Measurements from ENCODE around the gene BLOC1S1.

The BLOC1S1 gene

GRCh38 chr12:55711786-55712553 is 3.9 kb upstream of the BLOC1S1 start:
- DNase-seq (ENCODE audit: low read depth in 2 of 2), result no peak

DNA sequence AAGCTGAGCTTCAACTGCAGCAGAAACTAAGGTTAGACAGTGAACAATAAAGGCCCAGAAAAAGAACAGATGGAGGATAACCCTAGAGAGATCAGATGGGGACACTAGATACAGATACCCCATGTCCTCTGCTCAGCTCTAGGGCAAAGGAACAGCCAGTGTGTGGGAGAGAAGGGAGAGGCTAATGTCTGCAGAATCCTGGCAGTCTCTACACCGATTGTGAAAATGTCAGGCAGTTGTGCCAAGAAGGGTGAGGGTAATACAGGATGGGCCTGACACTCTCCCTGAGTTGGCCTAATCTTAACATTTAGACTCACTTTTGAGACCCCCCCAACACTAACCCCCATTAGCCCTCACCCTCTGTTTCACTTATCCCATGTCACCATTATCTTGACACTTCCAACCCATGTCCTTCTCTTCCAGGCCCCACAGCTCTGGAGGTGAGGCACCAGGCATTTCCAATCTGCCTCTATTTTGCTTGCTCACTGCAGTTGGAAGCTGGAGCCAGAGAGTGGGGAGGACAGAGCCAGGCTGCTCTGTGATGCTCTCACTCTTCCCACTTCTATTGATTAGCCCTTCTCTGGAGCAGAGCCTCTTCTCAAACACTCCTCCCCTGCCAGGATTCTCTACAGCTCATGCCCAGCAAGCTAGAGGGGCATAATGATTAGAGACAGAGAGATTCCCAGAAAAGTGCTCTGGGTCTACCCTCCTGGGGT is 3.0 kb upstream of the BLOC1S1 start:
- DNase-seq (ENCODE audit: low read depth in 2 of 2), result no peak

DNA sequence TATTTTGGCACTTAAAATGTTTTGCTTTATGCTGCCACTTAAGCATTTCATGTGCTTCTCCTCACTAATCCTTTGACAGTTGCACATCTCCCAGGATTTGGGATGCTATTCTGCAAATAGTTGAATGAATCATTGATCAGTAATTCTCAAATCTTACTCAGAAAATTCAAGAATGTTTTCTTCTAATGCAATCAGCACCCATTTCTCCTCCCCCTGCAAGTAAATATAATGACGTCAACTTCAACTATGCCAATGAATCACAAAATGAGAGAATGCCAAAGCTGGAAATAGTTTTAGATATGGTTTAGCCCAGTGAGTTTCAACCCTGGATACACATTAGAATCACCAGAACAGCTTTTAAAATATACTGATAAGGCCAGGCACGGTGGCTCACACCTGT is 2.1 kb upstream of the BLOC1S1 start:
- no peak for DNase-seq (ENCODE audit: low read depth in 2 of 2)

DNA sequence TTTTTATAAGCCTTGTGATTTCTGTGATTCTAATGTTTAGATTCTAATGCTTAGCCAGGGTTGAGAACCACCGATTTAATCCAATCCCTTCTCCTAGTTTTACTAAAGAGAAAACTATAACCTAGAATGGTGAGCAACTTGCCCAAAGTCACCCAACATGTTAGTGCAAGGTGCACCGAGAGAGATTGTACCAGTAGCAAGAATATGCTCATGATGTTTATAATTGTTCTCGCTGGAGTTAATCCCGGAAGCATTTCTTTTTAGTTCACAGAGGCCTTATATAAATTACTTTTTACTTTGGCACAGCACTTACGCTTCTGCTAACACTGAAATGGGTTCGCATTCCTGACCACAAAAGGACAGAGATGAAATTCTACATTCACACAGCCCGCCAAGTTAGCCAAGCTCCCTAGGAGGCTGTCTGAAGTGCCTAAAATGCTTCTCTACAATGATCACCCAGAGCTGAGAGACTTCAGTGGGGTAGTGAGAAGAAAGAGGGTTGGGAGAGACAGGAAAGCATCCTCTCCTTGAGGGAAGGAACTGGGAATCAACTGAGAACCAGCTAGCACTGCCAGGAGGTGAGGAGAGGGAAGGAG is 579 bp upstream of the BLOC1S1 start:
- no peak for DNase-seq (ENCODE audit: low read depth in 2 of 2)

DNA sequence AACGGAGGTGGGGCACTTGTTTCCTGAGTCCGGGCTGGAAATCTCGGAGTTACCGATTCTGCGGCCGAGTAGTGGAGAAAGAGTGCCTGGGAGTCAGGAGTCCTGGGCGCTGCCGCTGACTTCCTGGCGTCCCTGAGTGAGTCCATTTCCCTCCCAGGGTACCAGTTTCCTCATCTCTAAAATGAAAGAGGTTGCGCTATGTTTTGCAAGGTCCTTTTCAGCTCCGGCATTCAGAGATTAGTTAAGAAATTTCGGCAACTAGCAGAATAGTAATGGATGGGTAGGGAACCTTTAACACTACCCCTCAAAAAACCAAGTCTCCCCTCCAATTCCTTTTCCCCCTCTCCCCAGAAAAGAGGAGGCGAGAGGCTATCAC is 724 bp downstream of the BLOC1S1 start:
- DNase-seq (ENCODE audit: low read depth in 2 of 2), result no peak

DNA sequence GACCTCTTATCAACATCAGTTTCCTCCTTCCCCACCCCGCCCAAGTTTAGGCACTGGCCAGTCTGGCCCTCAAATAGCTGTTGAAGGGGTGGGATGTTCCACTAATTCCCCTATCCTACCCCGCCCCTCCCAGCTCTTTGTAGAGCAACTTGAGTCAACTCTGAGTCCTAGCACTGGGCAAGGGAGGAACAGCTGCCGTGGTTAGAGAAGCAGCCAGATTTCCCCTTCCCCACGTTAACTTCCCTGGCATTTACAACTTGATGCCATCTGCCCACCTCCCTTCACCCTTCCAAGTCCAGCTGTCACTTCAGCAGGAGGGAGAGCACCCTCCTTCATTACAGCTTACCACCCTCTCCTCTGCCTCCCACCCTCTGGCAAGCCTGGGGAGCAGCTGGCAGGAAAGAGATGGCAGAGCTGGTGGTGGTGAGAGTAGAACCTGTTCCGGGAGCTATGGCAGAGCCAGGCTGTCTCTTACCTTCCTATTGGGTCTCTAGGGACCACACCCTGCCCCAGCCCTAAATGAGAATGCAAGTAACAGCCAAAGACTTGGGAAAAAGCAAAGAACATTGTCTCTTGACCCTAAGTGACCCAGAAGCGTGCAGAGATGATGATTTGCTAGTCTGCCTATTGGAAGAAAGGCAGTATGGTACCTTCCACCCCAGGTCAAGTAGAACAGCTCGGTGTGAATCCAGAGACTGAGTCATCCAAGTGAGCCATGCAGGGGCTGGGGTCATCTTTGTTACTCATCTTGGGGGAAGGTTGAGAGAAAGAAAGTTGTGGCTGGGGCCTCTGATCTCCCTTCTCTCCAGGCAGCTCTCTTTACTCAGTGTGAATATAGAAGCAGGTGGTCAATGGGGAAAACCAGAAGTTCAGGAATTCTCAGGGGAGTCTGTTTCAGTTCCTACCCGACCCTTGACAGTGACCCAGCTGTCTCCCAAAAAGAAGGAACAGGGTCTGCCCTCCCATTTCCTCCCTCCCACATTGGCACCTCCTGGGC is 1.5 kb downstream of the BLOC1S1 start:
- no peak for DNase-seq (ENCODE audit: low read depth in 2 of 2)

DNA sequence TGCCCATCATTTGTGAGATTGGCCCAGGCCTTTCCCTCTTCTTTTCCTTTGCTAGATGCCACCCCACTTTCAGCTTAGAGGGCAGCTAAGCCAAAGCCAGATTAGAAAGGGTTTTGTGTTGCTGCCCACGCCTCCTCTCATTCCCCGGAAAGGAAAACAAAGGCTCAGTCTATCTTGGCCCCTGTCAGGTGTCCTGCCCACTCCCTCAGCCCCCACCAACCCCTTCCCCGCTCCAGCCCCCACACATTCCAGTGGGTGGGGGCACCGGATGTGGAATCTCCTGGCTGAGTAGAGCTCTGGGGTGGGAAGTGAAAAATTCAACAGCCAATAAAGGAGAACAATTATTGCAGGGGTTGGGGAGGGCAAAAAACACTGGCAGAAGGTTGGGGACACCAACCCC is 2.2 kb downstream of the BLOC1S1 start:
- no peak for DNase-seq (ENCODE audit: low read depth in 2 of 2)

- no peak for DNase-seq (ENCODE audit: low read depth in 2 of 2)
Measured at GRCh38 chr12:55718624-55719275, 2.9 kb downstream of the BLOC1S1 start.

GRCh38 chr12:55719371-55719770 is 3.5 kb downstream of the BLOC1S1 start:
- DNase-seq (ENCODE audit: low read depth in 2 of 2), result no peak

DNA sequence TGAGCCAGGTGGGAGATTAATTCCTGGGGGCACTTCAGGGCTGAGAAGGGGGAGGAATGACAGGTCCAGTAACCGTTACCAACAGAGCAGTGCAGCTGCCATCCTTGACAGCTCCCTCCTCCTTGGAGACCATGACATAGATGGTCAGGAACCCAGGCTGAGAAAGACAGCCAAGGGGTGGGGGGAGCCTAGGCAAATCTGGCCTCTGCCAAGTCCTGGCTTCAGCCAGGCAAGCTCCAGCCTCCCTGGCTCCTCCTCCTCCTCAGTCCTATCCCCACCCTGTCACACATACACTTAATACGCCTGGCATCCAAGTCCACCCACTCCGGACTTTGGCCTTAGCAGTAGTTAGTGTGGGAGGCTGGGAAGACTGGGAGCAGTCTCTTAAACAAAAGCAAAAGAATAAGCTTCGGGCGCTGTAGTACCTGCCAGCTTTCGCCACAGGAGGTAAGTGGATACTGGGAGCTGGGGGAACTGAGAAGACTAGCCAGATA is 4.3 kb downstream of the BLOC1S1 start, which contains the start of gene RDH5:
TSS of gene RDH5 (plus strand) at position 323 of the 494 bp plus-strand sequence. CDS start 792 bp downstream, outside the sequence.
- DNase-seq (ENCODE audit: low read depth in 2 of 2), result no peak

GRCh38 chr12:55720894-55721444 is 5.1 kb downstream of the BLOC1S1 start:
- no peak for DNase-seq (ENCODE audit: low read depth in 2 of 2)

GRCh38 chr12:55721601-55722213 is 5.9 kb downstream of the BLOC1S1 start:
- DNase-seq (ENCODE audit: low read depth in 2 of 2), result no peak

- no peak for DNase-seq (ENCODE audit: low read depth in 2 of 2)
Measured at GRCh38 chr12:55722948-55723347, 7.1 kb downstream of the BLOC1S1 start.

DNA sequence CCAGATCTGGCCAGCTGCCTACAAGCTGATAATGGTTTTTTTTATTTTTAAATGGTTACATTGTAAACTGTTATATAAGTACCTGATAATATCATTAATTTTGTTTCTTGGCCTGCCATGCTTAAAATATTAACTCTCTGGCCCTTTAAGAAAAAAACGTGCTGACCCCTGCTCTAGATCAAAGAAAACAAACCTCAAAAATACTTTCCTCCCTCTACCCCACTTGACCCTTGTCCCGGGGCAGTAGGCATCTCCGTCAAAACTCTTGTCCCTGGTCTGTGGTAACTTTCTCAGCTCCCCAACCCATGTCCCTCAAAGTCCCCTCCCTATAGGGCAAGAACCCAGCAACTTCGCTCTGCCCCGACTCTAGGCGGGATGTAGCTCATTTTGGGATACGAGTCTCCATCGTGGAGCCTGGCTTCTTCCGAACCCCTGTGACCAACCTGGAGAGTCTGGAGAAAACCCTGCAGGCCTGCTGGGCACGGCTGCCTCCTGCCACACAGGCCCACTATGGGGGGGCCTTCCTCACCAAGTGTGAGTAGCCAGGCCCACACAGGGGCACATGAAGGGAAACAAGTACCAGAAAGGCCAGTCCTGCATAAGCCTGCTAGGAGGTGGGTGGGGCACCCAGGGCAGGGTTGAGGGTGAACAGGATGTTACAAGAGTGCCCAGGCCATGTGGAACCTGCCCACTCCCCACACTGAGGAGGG is 7.8 kb downstream of the BLOC1S1 start:
- no peak for DNase-seq (ENCODE audit: low read depth in 2 of 2)

DNA sequence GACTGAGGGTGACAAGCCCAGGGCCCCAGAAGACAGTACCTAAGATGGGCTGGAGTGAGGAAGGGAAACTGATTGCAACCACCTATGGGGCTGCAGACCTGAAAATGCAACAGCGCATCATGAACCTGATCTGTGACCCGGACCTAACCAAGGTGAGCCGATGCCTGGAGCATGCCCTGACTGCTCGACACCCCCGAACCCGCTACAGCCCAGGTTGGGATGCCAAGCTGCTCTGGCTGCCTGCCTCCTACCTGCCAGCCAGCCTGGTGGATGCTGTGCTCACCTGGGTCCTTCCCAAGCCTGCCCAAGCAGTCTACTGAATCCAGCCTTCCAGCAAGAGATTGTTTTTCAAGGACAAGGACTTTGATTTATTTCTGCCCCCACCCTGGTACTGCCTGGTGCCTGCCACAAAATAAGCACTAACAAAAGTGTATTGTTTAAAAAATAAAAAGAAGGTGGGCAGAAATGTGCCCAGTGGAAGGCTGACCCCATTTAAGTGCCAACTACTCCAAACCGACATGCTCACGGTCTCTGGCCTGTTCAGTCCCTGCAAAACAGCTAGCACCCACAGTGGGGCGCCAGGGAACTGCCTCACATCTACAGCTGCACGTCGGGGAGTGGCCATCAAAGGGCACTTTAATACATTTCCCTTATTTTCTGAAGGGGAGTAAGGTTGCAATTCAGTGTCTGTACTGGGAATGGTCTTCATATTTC is 8.5 kb downstream of the BLOC1S1 start:
- DNase-seq (ENCODE audit: low read depth in 2 of 2), result no peak

GRCh38 chr12:55724940-55725309 is 9.1 kb downstream of the BLOC1S1 start:
- DNase-seq (ENCODE audit: low read depth in 2 of 2), result no peak

GRCh38 chr12:55725556-55725955 is 9.7 kb downstream of the BLOC1S1 start:
- DNase-seq (ENCODE audit: low read depth in 2 of 2), result no peak

DNA sequence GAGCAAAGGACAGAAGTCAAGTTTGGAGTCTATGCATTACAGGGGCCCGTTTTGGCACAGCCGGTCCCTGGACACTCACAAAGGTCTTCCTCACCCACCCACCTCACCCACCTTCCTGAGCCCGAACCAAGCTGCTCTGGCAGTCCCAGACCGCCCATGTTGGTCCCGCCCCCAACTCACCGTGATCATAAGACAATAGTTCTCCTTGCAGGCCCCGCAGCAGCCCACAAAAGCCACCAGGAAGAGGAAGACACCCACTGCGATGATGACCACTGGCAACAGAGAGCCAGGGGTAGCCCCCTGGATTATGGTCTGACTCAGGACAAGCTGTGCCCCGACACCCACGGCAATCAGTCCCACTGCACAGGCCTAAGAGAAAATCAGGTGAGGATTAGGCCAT is 11.1 kb downstream of the BLOC1S1 start:
- no peak for DNase-seq (ENCODE audit: low read depth in 2 of 2)

DNA sequence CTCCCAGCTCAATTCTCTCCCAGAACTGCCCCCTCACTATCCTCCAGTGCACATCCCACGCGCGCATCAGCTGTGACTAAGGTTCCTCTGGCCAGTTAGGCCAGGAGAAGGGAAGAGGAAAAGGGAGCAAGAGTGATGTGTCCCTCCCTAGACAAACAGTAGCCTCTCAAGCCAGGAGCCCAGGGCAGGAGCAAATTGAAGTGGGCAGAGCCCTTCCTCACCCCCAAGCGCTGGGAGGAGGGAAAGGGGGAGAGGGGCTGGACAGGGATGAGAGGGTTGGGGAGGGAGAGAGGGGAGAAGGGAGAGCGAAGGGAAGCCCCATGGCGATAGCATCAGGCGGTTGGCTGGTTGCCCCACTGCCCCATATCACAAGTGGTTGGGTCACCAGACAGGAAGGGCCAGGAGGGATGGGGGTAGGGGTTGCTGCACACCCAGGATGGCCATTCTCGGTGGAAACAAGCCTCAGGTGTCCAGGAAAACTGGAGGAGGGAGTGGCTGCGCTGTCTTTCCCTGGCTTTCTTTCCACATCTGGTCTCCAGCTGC is 11.9 kb downstream of the BLOC1S1 start:
- DNase-seq (ENCODE audit: low read depth in 2 of 2), result no peak
